ENCODE measurements around the gene LDLRAD4. TPM values are rescaled to one million over a fixed set of nuclear protein-coding genes. Genes with fewer than 3 reads are reported as not detected.
A peak's percentile ranks its signal among the peaks of the same experiment; 100 is the strongest.

Gene LDLRAD4
- total RNA-seq, 2 donors from 2014 or later, result 112 to 120 TPM

- Mint-ChIP-seq H3K4me1 (peaks cover 16% of the 10 kb centered on the region), H3K27me3 (no peaks in the 10 kb centered on the region), H3K27ac (peak overlapping the region; percentile 49), H3K4me3 (no peak overlapping the region), H3K36me3 (ENCODE audit: low read depth) (peaks cover 4% of the 10 kb centered on the region)
- ATAC-seq, result no peak
- DNase-seq, result no peak
- no peaks in the 10 kb centered on the region for H3K9me3 ChIP-seq (ENCODE audit: control insufficient read depth, low read length, poor library complexity, severe bottlenecking)
Observed at GRCh38 chr18:13493079-13493478, 274.5 kb downstream of the LDLRAD4 start.

DNA sequence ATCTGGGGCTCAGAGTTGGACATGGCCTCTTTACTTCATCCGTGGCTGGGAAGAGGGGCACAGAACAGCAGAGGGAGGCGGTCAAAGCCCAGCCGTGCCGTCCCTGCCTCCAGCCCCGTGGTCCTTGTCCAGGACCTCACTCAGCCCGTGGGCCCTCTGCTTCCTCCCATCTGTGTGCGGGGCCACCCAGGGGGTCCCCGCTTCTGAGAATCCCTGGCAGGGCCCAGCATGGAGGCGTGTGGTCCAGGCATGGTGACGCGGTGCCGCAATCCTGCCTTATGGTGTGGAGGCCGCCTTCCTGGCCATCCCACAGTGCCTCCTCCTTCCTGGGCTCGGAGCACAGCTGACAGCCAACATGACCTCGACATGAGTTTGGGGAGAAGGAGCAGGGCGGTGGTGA is 275.2 kb downstream of the LDLRAD4 start:
- no peaks in the 10 kb centered on the region for H3K27me3 Mint-ChIP-seq
- peaks cover 7% of the 10 kb centered on the region for H3K36me3 Mint-ChIP-seq (ENCODE audit: low read depth)

DNA sequence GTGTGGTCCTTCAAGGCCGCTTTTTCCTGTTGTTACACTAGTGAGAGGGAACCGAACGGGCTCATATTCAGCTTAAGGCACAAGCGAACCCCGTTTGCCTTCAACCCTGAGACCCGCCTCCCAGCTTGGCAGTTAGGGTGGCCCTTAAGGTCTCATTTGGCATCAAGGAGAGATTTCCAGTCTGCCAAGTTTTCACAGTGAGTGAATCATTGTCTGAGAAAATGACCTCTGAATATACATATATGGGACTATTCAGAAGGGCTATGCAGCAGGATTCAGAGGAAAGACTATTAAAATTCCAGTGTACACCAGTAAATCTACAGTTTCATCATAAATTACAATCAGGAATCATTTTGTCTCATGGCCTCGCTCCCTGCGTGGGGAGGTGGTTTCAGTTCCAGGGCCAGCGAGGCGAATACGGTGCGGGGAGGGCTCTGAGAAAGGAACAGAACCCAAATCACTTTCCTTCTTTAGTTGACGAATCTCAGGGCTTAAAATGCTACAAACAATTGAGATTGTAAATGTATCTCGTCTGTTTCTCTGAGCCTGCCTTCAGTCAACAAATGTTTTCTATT is 276.4 kb downstream of the LDLRAD4 start:
- Mint-ChIP-seq H3K36me3 (ENCODE audit: low read depth) (peaks cover 10% of the 10 kb centered on the region), H3K27ac (peak overlapping the region; percentile 49), H3K4me1 (peaks cover 14% of the 10 kb centered on the region), H3K4me3 (no peak overlapping the region), H3K27me3 (no peaks in the 10 kb centered on the region)
- DNase-seq (no peak), ATAC-seq (no peak)
- H3K9me3 ChIP-seq (ENCODE audit: control insufficient read depth, low read length, poor library complexity, severe bottlenecking), result no peaks in the 10 kb centered on the region

More for the DNA sequence above, 275.2 kb downstream of the LDLRAD4 start:
- no peak for ATAC-seq
- Mint-ChIP-seq H3K4me1 (peaks cover 15% of the 10 kb centered on the region), H3K4me3 (no peak overlapping the region), H3K27ac (peak overlapping the region; percentile 49)
- no peak for DNase-seq
- no peaks in the 10 kb centered on the region for H3K9me3 ChIP-seq (ENCODE audit: control insufficient read depth, low read length, poor library complexity, severe bottlenecking)

GRCh38 chr18:13495961-13496360 is 277.4 kb downstream of the LDLRAD4 start:
- ATAC-seq (no peak), DNase-seq (no peak)
- Mint-ChIP-seq H3K27me3 (no peaks in the 10 kb centered on the region), H3K36me3 (ENCODE audit: low read depth) (peaks cover 10% of the 10 kb centered on the region), H3K27ac (peak overlapping the region; percentile 53), H3K4me3 (peak overlapping the region; percentile 28), H3K4me1 (peaks cover 12% of the 10 kb centered on the region)
- no peaks in the 10 kb centered on the region for H3K9me3 ChIP-seq (ENCODE audit: control insufficient read depth, low read length, poor library complexity, severe bottlenecking)

GRCh38 chr18:13496691-13497281 is 278.2 kb downstream of the LDLRAD4 start:
- DNase-seq (no peak), ATAC-seq (no peak)
- Mint-ChIP-seq H3K27me3 (no peaks in the 10 kb centered on the region), H3K27ac (peak overlapping the region; percentile 53), H3K4me1 (peaks cover 17% of the 10 kb centered on the region), H3K36me3 (ENCODE audit: low read depth) (peaks cover 10% of the 10 kb centered on the region), H3K4me3 (no peak overlapping the region)
- no peaks in the 10 kb centered on the region for H3K9me3 ChIP-seq (ENCODE audit: control insufficient read depth, low read length, poor library complexity, severe bottlenecking)

DNA sequence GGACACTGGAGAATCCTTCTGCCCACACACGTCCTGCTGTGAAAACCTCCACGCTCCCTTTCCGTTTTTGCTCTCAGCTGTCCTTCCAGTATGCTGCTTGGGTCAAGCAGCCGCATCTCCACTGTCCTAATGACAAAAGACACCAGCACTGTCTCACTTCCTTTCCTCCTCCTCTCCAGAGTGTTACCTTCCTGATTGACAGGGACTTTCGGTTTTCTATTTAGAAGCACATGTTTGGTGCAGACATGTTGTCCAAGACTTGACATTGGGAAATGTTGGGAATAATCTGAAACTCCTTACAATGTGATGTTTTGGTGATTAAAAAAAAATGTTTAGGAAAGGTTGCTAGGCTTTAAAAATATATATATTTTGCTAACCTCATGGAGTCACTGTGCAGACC is 281.2 kb downstream of the LDLRAD4 start:
- H3K36me3 Mint-ChIP-seq (ENCODE audit: low read depth), result peaks cover 8% of the 10 kb centered on the region

GRCh38 chr18:13500227-13500865 is 281.8 kb downstream of the LDLRAD4 start:
- ATAC-seq, result no peak
- no peaks in the 10 kb centered on the region for H3K9me3 ChIP-seq (ENCODE audit: control insufficient read depth, low read length, poor library complexity, severe bottlenecking)
- Mint-ChIP-seq H3K27me3 (no peaks in the 10 kb centered on the region), H3K36me3 (ENCODE audit: low read depth) (peaks cover 8% of the 10 kb centered on the region), H3K4me1 (peaks cover 24% of the 10 kb centered on the region), H3K4me3 (no peak overlapping the region), H3K27ac (no peak overlapping the region)
- DNase-seq, result no peak

More for the DNA sequence above, 281.2 kb downstream of the LDLRAD4 start:
- DNase-seq, result no peak
- no peaks in the 10 kb centered on the region for H3K27me3 Mint-ChIP-seq
- H3K27ac Mint-ChIP-seq, result no peak overlapping the region
- no peak for ATAC-seq
- no peak overlapping the region for H3K4me3 Mint-ChIP-seq
- peaks cover 24% of the 10 kb centered on the region for H3K4me1 Mint-ChIP-seq
- H3K9me3 ChIP-seq (ENCODE audit: control insufficient read depth, low read length, poor library complexity, severe bottlenecking), result no peaks in the 10 kb centered on the region

GRCh38 chr18:13500869-13501542 is 282.4 kb downstream of the LDLRAD4 start:
- Mint-ChIP-seq H3K4me1 (peaks cover 24% of the 10 kb centered on the region), H3K27ac (peak overlapping the region; percentile 87), H3K4me3 (no peak overlapping the region), H3K36me3 (ENCODE audit: low read depth) (peaks cover 7% of the 10 kb centered on the region), H3K27me3 (no peaks in the 10 kb centered on the region)
- DNase-seq (no peak), ATAC-seq (no peak)
- no peaks in the 10 kb centered on the region for H3K9me3 ChIP-seq (ENCODE audit: control insufficient read depth, low read length, poor library complexity, severe bottlenecking)

DNA sequence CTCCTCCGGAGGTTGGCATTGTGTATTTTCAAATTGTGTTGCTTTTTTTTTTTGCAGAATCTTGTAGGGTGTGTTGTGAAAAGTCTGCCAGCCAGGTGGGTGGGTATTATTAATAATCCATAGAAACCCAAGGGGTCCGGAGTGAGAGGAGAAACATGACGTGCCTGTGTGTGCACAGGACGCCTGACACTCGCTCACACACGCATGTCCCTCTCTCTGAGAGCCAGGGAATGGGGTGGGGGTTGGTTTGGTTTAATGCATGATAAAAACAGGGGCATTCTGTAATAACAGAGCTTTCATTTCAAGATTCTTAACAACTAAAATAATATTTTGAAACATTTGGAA is 283.0 kb downstream of the LDLRAD4 start:
- Mint-ChIP-seq H3K27ac (peak overlapping the region; percentile 87), H3K4me1 (peaks cover 22% of the 10 kb centered on the region), H3K4me3 (no peak overlapping the region), H3K36me3 (ENCODE audit: low read depth) (peaks cover 6% of the 10 kb centered on the region), H3K27me3 (no peaks in the 10 kb centered on the region)
- ATAC-seq (no peak), DNase-seq (no peak)
- no peaks in the 10 kb centered on the region for H3K9me3 ChIP-seq (ENCODE audit: control insufficient read depth, low read length, poor library complexity, severe bottlenecking)

DNA sequence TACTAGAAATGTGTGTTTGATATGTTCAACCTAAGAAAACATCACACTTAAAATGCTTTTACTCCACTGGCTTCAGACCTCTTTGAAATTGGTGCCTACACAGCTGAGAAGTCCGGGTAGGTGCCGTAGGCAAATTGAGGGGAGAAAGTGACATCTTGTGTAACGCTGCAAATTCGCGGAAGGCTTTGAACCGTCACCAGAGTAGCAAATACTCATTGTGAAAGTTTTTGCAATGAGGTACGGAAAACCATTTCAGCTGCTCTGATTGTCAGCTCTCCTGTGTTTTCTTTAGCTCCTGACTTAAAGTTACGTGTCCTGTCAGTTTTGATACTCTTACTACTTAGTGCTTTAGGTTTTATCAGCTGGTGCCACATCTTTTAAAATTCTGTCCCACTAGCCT is 283.3 kb downstream of the LDLRAD4 start:
- no peak for DNase-seq
- H3K4me1 Mint-ChIP-seq, result peaks cover 22% of the 10 kb centered on the region
- no peaks in the 10 kb centered on the region for H3K9me3 ChIP-seq (ENCODE audit: control insufficient read depth, low read length, poor library complexity, severe bottlenecking)
- H3K27ac Mint-ChIP-seq, result peak overlapping the region; percentile 87
- H3K36me3 Mint-ChIP-seq (ENCODE audit: low read depth), result peaks cover 6% of the 10 kb centered on the region
- ATAC-seq, result peak; percentile 54
- H3K27me3 Mint-ChIP-seq, result no peaks in the 10 kb centered on the region
- H3K4me3 Mint-ChIP-seq, result no peak overlapping the region

- peaks cover 6% of the 10 kb centered on the region for H3K36me3 Mint-ChIP-seq (ENCODE audit: low read depth)
- ATAC-seq (peak; percentile 56), DNase-seq (no peak)
- peak overlapping the region; percentile 1 for H3K4me3 Mint-ChIP-seq
- H3K9me3 ChIP-seq (ENCODE audit: control insufficient read depth, low read length, poor library complexity, severe bottlenecking), result no peaks in the 10 kb centered on the region
- peak overlapping the region; percentile 24 for H3K27ac Mint-ChIP-seq
- no peaks in the 10 kb centered on the region for H3K27me3 Mint-ChIP-seq
- H3K4me1 Mint-ChIP-seq, result peaks cover 22% of the 10 kb centered on the region
Observed at GRCh38 chr18:13502585-13502984, 284.0 kb downstream of the LDLRAD4 start.

DNA sequence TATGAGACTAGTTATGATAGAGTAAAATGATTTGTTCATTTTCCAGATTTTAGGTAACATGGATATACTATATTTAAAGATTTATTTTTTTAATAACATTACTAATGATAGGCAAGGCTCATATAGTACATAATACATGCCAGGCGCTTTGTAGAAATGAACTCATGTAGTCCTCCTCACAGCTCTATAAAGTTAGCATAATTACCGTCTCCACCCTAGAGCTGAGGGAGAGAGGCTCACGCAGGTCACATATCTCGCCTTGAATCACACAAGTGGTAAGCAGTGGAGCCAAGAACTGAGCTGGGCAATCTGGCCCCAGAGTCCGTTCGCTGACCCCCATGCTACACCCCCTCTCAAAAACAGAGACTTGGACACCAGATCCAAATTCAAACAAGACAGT is 285.3 kb downstream of the LDLRAD4 start:
- H3K9me3 ChIP-seq (ENCODE audit: control insufficient read depth, low read length, poor library complexity, severe bottlenecking), result no peaks in the 10 kb centered on the region
- ATAC-seq (no peak), DNase-seq (no peak)
- no peaks in the 10 kb centered on the region for H3K27me3 Mint-ChIP-seq
- H3K4me1 Mint-ChIP-seq, result peaks cover 23% of the 10 kb centered on the region
- peaks cover 4% of the 10 kb centered on the region for H3K36me3 Mint-ChIP-seq (ENCODE audit: low read depth)
- H3K4me3 Mint-ChIP-seq, result no peak overlapping the region
- no peak overlapping the region for H3K27ac Mint-ChIP-seq

DNA sequence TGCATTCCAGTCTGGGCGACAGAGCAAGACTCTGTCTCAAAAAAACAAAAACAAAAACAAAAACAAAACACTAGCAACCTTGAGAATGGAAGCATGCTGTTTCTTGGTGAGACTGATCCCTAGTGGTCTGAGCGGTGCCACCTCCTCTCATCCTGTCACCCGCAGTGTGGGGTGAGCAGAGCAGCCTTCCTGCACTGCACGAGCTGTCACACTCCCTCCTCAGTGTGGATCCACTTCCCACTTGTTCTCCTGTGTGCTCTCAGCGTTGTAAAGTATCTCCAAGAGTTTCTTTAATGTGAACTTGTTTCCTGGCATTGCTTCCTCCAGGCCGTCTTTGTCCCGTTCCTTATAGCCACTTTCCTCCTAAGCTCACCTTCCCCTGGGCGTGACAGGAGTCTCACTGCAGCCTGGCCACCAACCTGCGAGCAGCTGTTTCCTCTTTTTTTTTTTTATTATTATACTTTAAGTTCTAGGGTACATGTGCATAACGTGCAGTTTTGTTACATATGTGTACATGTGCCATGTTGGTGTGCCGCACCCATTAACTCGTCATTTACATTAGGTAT is 287.3 kb downstream of the LDLRAD4 start:
- DNase-seq (no peak), ATAC-seq (no peak)
- Mint-ChIP-seq H3K27me3 (no peaks in the 10 kb centered on the region), H3K4me1 (peaks cover 31% of the 10 kb centered on the region), H3K27ac (no peak overlapping the region), H3K4me3 (no peak overlapping the region), H3K36me3 (ENCODE audit: low read depth) (peaks cover 3% of the 10 kb centered on the region)
- no peaks in the 10 kb centered on the region for H3K9me3 ChIP-seq (ENCODE audit: control insufficient read depth, low read length, poor library complexity, severe bottlenecking)
